LNCaP clone FGC (cell line): Measurements from ENCODE around the gene SUCO.

Experiments
- DNase-seq: peaks from one replicate; pipeline ENCODE4 v3.0.0-alpha.2; 2011; ENCODE audit warnings: low read depth
- H3K4me3 ChIP-seq: 2 replicates; pipeline ENCODE4 v1.5.1; 2011; ENCODE audit warnings: mild to moderate bottlenecking, low read depth, low read length, control low read depth
- TF ChIP-seq, protein P1 (sequence below): IDR thresholded peaks from 2 replicates; pipeline ENCODE4 v1.5.1; 2012; ENCODE audit warnings: mild to moderate bottlenecking; ENCODE audit not compliant: control insufficient read depth, insufficient read depth; ENCODE audit errors: extremely low read depth

SUCO gene

GRCh38 chr1:172515436-172515835 lies 17.5 kb upstream of the SUCO start:
- DNase-seq, result no peak
- no peak overlapping the region for H3K4me3 ChIP-seq
- TF ChIP-seq, protein P1, sequence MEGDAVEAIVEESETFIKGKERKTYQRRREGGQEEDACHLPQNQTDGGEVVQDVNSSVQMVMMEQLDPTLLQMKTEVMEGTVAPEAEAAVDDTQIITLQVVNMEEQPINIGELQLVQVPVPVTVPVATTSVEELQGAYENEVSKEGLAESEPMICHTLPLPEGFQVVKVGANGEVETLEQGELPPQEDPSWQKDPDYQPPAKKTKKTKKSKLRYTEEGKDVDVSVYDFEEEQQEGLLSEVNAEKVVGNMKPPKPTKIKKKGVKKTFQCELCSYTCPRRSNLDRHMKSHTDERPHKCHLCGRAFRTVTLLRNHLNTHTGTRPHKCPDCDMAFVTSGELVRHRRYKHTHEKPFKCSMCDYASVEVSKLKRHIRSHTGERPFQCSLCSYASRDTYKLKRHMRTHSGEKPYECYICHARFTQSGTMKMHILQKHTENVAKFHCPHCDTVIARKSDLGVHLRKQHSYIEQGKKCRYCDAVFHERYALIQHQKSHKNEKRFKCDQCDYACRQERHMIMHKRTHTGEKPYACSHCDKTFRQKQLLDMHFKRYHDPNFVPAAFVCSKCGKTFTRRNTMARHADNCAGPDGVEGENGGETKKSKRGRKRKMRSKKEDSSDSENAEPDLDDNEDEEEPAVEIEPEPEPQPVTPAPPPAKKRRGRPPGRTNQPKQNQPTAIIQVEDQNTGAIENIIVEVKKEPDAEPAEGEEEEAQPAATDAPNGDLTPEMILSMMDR, result no peak

DNA sequence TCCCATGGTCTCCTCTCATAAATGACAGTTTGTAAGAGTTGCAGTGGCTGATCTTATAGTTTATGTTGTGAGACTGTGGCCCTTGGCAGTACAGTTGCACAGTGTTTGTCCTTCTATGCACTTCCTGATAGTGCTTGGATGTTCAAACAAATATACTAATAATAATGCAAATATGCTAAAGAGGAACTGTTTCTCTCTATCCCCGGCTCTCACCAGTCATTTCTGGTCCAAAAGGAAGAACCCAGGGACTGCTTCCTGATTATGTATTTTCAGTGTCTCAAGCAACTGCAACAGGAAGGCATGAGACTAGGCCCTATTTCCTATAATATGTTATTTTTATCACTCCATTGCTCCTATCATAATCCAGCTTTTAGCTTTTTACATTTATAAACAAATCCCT lies 17.0 kb upstream of the SUCO start:
- no peak overlapping the region for H3K4me3 ChIP-seq
- peak; percentile 67 for DNase-seq
- TF ChIP-seq, protein P1, result no peak

GRCh38 chr1:172517081-172517480 lies 15.9 kb upstream of the SUCO start:
- TF ChIP-seq, protein P1, result no peak
- DNase-seq, result no peak
- no peak overlapping the region for H3K4me3 ChIP-seq

- no peak overlapping the region for H3K4me3 ChIP-seq
- DNase-seq, result no peak
- TF ChIP-seq, protein P1, result no peak
Measured at GRCh38 chr1:172517545-172517944, 15.4 kb upstream of the SUCO start.

GRCh38 chr1:172529304-172529703 lies 3.6 kb upstream of the SUCO start:
- TF ChIP-seq, protein P1, result no peak
- H3K4me3 ChIP-seq, result no peak overlapping the region
- DNase-seq, result no peak

- H3K4me3 ChIP-seq, result no peak overlapping the region
- TF ChIP-seq, protein P1, result no peak
- peak; percentile 69 for DNase-seq
Measured at GRCh38 chr1:172530000-172530399, 3.0 kb upstream of the SUCO start.

GRCh38 chr1:172531412-172532182 lies 1.4 kb upstream of the SUCO start:
- peak overlapping the region; percentile 78 for H3K4me3 ChIP-seq
- TF ChIP-seq, protein P1, result no peak
- DNase-seq, result no peak
